IMR-90 (cell line): Measurements from ENCODE around the gene HS3ST5.

Experiments used
- MAZ ChIP-seq: IDR thresholded peaks from 2 replicates; pipeline ENCODE4 v1.6.1; 2012; ENCODE audit warnings: low read depth, mild to moderate bottlenecking, low read length, improper control_type of control experiment, moderate library complexity, borderline replicate concordance
- POLR2A ChIP-seq: IDR thresholded peaks from 2 replicates; pipeline ENCODE4 v1.6.1; 2012; ENCODE audit warnings: mild to moderate bottlenecking, low read depth, low read length
- RFX5 ChIP-seq: IDR thresholded peaks from 2 replicates; pipeline ENCODE4 v1.8.0; 2012; ENCODE audit warnings: low read depth, mild to moderate bottlenecking, low read length, moderate library complexity
- TF ChIP-seq, protein P1 (sequence below): conservative IDR thresholded peaks from 2 replicates; pipeline ENCODE4 v1.5.1; 2012; ENCODE audit warnings: mild to moderate bottlenecking, low read depth, low read length, improper control_type of control experiment

DNA sequence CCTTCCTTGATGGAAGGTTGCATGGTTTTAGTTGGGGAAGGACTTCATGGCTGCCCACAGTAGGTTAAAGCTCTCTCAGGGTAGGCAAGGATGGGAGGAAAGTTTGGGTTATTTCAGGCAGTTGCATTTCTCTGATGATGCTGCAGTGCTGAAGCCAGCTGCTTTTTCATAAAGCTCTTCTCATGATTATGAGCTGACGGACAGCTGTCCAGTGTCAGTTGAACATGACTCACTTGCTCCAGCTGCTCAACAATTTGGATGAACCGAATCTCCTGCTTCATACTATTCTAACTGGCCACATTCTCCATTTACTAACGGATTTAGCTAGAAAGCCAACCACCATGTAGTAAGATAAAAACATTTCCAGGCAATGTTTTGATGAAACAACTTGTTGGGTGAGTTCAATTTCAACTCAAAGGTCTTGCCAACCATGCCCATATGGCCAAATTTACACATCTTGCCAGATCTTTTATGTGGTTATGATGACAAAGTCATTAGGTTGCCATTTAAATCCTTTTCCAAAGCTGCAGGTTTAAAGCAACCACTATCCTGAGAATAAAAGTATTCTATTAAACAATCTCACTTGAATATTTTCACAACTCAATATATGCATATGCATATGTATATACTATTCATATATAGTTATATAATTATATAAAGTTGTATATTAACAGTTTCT, 125.9 kb downstream of the HS3ST5 start:
- TF ChIP-seq RFX5 (no peak), POLR2A (no peak), MAZ (no peak)
- TF ChIP-seq, protein P1, sequence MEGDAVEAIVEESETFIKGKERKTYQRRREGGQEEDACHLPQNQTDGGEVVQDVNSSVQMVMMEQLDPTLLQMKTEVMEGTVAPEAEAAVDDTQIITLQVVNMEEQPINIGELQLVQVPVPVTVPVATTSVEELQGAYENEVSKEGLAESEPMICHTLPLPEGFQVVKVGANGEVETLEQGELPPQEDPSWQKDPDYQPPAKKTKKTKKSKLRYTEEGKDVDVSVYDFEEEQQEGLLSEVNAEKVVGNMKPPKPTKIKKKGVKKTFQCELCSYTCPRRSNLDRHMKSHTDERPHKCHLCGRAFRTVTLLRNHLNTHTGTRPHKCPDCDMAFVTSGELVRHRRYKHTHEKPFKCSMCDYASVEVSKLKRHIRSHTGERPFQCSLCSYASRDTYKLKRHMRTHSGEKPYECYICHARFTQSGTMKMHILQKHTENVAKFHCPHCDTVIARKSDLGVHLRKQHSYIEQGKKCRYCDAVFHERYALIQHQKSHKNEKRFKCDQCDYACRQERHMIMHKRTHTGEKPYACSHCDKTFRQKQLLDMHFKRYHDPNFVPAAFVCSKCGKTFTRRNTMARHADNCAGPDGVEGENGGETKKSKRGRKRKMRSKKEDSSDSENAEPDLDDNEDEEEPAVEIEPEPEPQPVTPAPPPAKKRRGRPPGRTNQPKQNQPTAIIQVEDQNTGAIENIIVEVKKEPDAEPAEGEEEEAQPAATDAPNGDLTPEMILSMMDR, result no peak
